Liver (tissue), 3 donors: ENCODE data around the gene RARB.

Experiments
- CTCF ChIP-seq: fragments of 150-350 bp; IDR thresholded peaks from 2 replicates; pipeline ENCODE4 v1.5.1; 2017; ENCODE audit warnings: improper control_type of control experiment, low read depth, low read length; ENCODE audit not compliant: missing input control
- NR2F2 ChIP-seq: IDR thresholded peaks from 2 replicates; pipeline ENCODE4 v1.6.1; 2016; ENCODE audit warnings: antibody characterized with exemption
- donor health status: healthy.
- donor health status: healthy.

- no peak for TF ChIP-seq NR2F2
- TF ChIP-seq CTCF, result no peak
These were observed 50.2 kb downstream of the RARB start for GRCh38 chr3:25478211-25478757.
